ENCODE measurements around the gene CCDC70.
"Not testable (repeated sequence)": the region's sequence is repeated elsewhere in the genome, so short reads cannot be mapped to it uniquely, and the experiment has no call there.

The CCDC70 gene

DNA sequence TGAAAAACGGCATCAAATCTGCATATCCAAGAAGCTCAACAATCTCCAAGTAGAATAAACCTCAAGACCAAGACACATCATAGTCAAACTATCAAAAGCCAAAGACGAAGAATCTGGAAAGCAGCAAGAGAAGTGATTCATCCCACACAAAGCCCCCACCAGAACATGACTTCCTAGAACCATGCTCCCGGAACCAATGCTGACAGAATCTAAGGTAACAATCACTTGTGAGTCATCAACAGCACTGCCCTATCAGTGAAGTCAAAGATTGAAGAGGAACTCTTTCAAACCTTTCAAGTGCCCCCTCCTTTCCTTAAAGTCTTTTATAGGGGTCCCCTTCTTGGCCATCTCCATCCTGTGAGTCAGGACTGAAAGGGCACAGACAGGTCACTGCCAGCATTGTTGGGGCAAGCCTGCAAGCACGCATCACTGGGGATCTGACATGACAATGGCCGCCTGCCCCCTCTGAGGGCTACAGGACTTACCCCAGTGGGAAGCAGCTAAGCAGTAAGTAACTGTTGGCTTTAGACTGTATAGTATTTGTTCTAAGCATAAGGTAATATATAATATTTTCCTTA, at the start of gene CCDC70:
TSS of gene CCDC70 (plus strand) at position 247 of the 578 bp plus-strand sequence. CDS start 3,443 bp downstream, outside the sequence.
- no peak for DNase-seq (ENCODE audit: low read depth, low spot score)

DNA sequence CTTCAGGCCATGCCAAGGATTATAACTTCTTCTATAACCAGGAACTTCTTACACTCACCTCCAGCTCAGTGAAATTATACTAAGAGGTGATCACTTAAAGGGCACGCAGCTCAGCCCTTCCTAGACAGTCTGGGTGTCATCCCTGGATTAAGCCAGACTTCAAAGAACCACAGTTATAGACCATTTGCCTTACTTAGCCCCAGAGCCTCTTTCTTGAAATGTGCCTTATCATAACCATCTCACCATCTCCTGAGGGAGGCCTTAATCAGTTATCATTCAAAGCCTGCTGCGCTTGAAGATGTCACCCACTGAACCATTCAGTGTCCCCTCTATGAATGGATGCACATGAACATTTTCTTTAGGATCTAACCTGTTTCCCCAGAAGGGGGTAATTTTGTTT, 47.7 kb upstream of the CCDC70 start:
- no peak for DNase-seq (ENCODE audit: low read depth, low spot score)

DNA sequence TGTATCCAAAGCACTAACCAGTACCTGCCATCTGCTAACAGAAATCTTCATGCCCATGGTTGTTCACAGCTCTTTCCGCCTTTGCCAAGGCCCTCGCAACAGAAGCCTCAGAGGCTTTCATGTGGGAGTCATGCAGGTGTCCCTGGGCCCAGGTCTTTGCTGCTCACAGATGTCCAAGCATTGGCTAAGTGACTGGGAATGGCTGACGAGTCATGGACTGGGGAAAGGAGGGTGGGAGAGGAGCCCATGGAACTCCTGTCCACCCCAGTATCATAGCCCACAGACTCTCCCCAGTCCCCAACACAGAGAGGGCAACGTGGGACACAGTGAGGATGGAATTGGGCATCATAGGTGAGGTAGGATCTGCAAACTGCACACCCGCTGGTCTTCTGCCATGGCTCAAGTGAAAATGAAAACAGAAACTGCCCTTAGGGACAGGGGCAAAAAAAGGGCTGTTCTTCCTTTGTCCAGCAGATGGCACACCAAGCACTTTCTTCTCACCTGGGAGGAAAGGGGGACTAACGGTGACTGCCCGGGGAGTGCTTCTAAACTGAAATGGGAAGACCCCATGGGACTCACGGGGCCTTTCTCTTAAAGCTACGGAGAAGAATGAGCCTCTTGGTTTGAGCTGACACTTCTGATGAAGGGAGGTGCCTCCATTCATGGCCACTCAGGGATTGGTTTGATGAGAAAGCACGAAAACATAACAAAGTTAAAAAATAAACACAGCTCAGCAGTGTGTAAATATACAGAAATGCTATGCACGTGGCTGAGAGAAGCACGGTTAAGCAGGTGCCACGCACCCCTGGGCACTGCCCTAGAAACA, 46.7 kb upstream of the CCDC70 start:
- no peak for DNase-seq (ENCODE audit: low read depth, low spot score)

DNA sequence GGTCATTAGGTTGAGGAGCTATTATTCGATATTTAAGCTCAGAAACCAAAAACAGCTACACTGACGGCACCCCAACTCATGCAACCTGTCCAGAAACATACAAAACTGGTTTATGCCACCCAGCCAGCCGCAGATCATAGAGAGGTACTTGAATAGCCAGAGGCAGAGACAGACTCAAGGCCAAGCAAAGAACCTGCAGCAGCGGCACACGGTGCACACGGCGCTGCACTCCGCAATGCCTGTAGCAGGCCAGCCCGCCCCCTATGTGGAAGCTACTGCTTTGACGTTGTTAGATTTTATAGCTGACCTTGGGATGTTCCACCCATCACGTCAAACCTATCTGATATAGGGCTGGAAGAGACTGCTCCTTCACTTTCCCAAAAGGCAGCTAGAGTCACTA, 45.9 kb upstream of the CCDC70 start:
- no peak for DNase-seq (ENCODE audit: low read depth, low spot score)

DNA sequence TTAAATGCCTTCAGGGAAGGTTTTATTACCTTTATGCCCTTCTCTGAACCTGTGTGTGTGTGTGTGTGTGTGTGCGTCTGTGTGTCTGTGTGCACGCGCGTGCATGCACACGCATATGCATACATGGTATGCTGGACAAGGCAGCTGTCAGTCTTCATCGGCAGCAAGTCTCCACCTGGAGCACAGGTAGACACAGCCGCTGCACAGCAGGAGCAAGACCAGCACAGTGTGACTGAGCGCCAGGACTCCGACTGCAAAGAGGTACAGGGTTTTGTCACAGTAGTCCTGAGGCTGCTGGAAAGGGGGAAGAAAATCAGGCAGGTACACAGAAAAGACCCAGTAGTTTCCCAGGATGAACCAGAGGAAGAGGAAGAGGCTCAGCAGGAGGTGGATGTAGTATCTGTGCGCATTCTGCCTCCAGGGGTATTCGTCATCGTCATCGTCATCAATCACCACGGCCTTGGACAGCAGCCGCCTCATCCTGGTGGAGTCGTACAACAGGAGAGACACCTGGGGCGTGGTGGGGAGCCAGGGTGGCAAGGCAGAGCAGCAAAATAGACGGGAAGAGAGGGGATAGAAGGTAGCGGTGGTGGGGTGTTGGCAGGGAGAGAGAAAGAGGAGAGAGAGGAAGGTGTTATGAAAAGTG, 45.0 kb upstream of the CCDC70 start:
- DNase-seq (ENCODE audit: low read depth, low spot score) = no peak

DNA sequence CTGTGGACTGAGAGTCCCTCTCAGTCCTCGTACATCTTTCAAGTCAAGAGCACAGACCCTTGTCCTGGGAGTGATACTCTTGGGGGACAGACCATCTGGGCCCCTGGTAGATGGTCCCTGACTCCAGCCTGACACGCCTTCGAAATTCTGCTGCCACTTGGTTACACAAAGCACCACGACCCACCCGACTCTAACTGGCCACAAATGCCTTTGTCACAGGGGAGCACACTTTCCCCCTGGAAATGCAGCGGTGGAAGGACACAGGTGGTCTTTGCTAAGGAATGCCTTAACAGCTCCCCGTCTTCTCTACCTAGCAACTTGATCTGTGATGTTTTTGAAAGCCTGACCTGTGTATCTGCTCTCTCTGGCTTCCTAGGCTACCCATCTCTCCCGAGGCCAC, 44.1 kb upstream of the CCDC70 start:
- no peak for DNase-seq (ENCODE audit: low read depth, low spot score)

DNA sequence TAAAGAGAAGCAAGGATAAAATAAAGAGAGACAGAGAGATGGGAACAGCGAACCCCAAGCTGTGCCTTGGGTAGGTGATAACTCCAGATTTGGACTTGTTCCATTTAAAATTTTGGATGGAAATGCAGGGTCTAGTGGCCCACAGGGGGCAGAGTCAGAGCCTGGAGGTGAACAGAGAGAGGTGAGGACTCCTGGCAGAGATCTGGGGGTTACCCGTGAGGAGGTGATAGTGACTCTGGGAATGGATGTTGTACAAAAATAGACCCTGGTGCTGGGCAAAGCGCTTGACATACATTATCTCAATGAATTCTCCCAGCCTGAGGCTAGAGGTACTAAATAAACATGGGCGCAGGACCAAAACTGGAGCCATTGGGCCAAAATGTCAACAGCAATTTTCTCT, 43.5 kb upstream of the CCDC70 start:
- DNase-seq (ENCODE audit: low read depth, low spot score) = no peak

DNA sequence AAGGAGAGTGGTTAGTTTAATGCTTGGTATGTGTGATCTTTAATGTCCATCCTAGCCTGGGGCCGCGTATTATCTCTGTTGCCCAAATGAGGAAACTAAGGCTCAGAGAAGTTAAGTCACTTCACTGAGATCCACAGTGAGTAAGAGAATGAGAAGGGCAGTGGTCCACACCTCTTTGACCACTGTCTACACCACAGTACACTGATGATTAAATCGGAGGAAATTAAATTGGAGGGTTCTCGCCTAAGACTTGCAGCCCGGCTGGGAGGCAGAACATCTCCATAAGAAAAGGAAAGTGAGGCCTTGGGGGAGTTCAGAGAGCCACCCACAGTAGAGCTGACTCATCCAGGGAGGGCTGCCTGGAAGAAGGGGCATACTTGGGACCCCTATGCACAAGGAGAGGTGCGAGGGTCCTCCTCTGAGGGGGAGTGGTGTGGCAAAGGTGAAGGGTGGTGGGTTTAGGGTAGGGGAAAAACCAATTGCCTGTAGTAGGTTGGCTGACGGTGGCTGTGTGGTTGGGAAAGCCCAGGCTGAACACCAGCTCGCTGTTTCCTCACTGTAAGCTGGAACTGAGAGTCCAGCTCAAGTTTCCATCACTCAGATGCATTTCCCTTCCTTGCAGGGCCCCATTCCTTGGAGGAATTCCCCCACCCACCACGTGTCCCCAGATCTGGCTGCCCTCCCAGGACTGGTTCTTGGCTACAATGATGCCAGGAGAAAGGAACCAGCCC, 42.8 kb upstream of the CCDC70 start:
- no peak for DNase-seq (ENCODE audit: low read depth, low spot score)

DNA sequence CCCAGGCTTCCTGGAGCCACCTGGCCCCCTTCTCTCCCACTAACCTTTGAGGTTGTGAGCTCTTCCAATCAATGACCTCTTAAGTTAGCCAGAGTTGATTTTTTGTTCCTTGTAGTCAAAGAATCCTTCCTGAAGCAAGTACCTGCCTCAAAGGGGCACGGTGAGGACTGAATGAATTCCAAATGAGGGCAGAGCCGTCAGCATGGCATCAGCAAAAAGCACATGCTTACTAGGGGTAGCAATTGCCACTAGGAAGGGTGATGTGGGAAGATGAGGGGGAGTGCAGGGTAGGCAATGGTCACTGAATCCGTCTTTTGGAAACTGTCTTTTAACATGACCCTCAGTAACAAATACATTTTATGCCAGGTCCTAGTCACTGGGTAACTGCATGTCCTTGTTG, 42.2 kb upstream of the CCDC70 start:
- no peak for DNase-seq (ENCODE audit: low read depth, low spot score)

DNA sequence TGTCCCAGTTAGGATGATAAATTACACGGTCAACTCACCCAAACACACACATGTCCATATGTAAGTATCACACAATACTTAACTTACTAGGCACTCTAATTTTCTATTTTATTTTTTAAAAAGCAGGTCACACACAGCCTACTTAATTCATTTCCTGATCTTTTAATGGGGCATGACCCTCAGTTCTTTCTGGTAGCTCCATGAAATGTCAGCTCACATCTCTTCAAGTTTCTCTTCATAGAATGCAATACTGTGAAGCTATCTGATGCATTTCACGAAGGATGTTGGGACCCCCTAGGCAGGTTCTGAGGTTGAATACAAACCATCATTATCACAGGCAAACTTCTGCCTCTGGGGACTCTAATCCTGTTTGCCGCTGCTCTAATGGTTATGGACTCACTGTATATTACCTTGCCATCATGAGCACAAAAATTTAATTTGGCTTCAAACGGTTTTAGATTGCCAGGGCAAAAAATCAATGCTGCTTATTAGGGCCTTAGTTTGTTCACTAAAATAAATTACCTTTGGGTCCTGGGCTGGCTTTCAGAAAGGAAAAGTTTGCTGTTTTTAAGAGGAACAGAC, 41.7 kb upstream of the CCDC70 start:
- DNase-seq (ENCODE audit: low read depth, low spot score) = no peak

DNA sequence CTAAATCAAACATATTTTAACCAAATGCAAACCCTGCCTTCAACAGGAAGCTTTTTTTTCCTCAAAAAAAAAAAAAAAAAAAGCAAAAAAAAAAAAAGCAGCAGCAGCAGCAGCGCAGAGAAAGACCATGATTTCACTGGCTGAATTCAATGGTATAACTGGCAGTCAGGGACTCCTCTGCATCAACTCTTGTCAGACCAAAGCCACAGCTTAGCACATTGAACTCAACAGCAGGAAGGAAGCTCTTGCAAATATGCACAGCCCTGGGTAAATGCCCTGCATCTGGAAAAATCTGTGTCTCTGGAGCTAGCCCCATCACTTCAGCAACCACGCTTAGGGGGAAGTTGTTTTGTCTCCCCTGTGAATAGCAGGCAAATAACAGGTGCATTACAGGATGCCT, 40.2 kb upstream of the CCDC70 start:
- DNase-seq (ENCODE audit: low read depth, low spot score) = no peak

DNA sequence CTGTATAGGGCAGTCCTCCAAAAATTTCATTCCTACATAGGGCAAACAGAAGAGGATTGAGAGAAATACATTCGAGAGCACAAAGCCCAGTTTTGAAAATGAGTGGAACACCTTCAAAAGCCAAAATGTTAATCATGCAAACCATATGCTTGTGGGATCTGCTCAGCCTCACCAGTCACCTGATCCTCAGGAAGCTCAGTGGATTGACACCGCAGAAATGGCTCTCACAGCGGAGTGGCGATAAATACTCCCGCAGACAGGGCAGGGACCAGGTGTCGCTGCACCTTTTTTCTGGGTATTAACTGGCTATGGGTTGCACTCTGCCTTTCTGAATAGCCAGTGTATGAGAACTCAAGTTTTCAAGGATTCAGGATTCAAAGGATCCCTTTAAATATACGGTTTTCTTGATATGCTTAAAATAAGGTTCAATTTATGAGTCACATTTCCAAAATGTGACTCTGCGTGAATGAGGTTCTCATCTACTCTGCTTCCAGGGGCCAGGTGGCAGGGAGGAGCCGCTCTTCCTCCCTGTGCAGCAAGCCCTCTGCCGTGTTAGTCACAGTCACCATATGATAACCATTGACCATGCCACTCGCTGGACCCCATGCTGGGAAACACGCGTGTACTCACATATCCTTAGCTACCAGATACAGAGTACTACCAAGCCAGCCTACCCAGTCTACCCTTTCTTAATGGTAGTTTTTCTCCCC, 39.5 kb upstream of the CCDC70 start:
- no peak for DNase-seq (ENCODE audit: low read depth, low spot score)

DNA sequence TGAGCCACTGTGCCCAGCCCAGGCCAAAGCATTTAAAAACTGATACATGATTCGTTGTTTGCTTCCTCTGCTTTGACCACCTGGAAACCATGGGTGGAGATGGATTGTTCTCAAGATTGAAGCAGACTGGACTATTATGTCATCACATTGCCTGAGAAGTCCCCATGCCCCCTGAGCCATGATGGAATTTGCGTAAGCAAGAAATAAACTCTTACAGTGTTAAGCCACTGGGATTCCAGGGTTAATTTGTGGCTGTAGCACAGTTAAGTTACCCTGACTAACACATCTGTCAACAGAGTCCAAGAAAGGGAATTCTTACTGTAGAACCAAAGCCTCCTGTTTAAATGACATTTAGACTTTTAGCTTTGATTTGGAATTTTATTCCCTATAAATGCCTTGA, 38.4 kb upstream of the CCDC70 start:
- DNase-seq (ENCODE audit: low read depth, low spot score) = no peak

DNA sequence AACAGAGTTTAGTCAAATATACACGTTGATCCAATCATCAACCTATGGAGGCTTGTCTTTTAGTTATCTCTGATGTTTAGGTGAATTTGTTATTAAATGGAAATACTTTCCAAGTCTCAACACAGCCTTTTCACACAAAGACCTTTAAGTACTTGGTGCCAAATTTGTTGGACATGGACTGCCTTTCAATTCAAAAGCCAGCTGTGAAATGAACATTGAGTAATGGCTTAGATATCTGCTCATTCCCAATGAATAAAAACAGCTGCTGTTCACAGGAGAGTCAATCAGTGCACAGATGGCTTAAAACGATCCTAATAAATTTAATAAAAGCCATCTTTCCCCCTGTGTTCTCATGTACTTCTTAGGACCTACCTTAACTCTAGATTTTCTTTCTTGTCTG, 37.9 kb upstream of the CCDC70 start:
- DNase-seq (ENCODE audit: low read depth, low spot score) = no peak

DNA sequence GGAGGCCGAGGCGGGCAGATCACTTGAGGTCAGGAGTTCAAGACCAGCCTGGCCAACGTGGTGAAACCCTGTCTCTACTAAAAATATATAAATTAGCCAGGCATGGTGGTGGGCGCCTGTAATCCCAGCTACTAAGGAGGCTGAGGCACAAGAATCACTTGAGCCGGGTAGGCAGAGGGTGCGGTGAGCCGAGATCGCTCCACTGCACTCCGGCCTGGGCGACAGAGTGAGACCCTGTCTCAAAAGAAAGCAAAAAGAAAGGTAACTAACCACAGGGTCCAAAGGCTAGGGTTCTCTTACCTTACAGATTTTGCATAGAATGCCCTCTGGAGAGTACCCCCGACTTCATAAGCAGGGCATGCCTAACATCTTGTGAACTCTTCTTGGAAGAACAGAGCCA, 37.1 kb upstream of the CCDC70 start:
- DNase-seq (ENCODE audit: low read depth, low spot score) = not testable (repeated sequence)

DNA sequence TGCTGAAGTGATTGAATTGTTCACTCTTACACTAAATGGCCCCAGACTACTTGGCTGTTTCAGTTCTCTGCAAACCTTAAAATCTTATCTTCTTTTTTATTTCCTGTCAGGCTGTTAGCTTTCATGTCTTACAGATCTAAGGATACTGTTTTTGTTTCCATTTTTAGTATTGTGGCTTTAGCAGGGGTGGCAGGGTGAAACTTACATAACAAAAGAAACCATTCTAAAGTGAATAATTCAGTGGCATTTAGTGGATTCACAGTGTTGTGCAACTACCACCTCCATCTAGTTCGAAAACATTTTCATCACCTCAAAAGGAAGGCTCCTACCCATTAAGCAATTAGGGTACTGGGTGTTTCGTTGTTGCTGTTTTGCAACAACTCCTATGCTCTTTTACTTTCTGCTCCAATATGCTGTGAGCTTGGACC, 36.6 kb upstream of the CCDC70 start:
- DNase-seq (ENCODE audit: low read depth, low spot score) = no peak

DNA sequence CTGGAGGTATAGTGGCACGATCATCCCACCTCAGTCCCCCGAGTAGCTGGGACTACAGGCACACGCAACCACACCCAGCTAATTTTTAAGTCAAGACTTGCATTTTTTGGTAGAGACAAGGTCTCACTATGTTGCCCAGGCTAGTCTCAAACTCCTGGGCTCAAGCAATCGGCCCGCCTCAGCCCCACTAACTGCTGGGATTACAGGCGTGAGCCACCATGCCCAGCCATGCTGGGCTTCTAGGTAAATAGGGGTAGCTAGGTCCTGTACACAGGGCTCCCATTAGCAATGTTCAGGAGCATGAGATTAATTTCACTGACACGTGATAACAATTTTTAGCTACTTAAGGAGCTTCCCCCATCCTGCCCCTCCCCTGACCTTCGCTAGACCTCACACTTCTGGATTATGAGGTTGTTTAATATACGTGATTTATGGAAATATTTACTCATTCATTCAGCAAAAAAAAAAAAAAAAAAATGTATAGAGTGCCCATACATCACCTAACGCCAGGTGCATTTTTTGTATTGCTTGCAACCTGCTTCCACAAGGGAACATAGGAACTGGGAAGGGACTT, 36.0 kb upstream of the CCDC70 start:
- DNase-seq (ENCODE audit: low read depth, low spot score) = no peak

DNA sequence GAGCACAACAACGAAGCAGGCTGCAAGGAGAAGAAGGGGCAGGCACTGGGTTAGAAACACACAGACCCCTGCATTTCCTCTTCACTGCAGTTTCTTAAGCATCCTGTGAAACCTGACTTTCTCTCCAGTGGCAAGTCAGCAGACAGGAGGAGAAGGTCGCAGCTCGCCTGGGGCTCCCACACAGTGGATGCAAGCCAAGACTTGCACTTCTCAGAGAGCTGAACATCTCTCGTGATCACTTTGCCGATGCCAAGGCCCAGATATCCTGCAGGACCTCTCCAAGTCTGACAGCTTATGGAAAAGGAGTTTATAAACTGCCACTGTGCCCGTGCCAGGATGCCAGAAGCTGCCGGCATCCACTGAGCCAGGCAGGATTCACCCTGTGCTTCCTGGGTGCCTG, 35.2 kb upstream of the CCDC70 start:
- no peak for DNase-seq (ENCODE audit: low read depth, low spot score)

DNA sequence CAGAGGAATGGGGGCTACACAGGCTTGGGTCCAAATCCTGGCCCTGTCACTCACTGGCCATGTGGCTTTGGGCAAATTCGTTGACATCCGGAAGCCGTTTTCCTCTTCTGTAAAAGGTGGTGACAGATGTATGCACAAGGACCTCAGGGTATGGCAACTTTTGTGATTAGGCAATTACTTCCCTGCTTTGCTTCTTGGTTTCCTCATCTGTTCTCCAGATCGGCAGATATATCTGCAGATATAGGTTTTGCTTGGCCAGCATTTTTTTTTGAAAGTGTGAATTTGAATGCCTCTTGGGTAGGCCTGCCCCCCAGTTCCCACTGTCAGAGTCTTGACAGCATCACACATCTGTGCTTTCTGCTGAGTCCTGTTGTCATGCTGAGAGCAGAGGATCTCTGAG, 34.5 kb upstream of the CCDC70 start:
- no peak for DNase-seq (ENCODE audit: low read depth, low spot score)

DNA sequence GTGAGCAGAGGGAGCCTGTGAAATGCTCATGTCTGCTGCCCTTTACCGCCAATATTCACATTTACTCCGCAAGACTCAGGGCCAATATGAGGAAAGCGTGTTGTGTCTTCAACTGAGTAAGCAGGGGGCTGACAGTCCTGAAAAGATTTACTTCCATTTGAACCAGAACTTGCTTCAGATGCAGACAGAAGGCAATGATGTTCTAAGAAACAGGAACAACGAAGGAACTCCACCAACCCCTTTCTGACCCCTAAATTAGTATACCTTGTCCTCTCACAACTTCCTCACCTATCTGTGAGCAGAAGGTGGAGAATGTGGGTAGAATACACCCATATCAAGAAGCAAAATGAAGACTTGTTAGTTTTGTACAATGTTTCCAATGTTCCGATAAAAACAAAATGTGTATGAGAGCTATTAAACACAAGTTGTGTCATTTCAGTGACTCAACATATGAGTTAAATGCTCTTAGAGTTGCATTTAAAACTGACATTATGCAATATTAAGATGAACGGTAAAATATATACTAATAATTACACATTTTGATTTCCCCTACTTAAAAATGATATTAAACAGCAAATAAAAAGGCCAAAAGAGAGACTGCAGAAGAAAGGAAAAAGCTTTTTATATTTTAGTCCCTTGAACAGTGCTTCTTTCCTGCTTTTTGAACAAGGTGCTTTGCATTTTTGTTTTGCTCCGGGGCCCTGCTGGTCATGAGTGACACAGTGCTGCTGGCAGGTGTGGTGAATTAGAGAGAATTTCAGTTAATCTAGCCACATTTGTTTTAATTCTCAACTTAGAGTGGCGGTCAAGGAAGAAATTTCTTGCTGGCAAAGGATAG, 32.8 kb upstream of the CCDC70 start:
- DNase-seq (ENCODE audit: low read depth, low spot score) = no peak

Data from activated CD4-positive, CD25-positive, alpha-beta regulatory T cell treated with anti-CD3 and anti-CD28 coated beads, Interleukin-2, amount 50 U/mL, for 16 hours (primary cell).